ENCODE data around the gene CHAD. TPM values are rescaled to one million over a fixed set of nuclear protein-coding genes. Genes with fewer than 3 reads are reported as not detected.

CHAD gene
- total and polyA plus RNA-seq, 8 donors: 1.7 to 26.2 (median 6.4) TPM

DNA sequence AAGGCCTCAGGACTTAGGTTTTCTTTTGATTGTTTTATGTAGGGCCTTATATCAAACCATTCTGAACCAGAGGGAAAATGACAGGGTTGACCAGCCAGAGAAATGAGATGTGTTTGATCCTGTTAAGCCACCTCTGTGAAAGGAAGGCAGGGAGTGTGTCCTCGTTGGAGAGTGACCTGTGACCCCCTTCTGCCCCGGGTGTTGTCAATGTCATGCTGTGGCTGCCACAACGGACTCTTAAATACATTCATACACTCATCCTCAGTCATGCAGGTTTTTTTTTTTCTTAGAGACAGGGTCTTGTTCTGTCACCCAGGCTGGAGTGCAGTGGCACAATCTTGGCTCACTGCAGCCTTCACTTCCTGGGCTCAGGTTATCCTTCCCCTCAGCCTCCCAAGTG is 45.7 kb upstream of the CHAD start:
- no peak overlapping the region for H3K4me3 ChIP-seq
- intact Hi-C loops (cut with DNase I): no loop called here
- no peak for ATAC-seq
- no peak for FAIRE-seq
- DNase-seq: peak in 1 of 6 donors; percentile 2
- H3K36me3 ChIP-seq: no peaks in the 10 kb centered on the region
- 63 to 64% methylated on average over 3 of the region's 3 CpGs for WGBS, 2 donors
- peaks cover 0 to 20% (median 0%) of the 10 kb centered on the region in 3 donors for H3K4me1 ChIP-seq
- no peaks in the 10 kb centered on the region for H3K9me3 ChIP-seq
- H3K27me3 ChIP-seq: no peaks in the 10 kb centered on the region
- TF ChIP-seq, protein P1, sequence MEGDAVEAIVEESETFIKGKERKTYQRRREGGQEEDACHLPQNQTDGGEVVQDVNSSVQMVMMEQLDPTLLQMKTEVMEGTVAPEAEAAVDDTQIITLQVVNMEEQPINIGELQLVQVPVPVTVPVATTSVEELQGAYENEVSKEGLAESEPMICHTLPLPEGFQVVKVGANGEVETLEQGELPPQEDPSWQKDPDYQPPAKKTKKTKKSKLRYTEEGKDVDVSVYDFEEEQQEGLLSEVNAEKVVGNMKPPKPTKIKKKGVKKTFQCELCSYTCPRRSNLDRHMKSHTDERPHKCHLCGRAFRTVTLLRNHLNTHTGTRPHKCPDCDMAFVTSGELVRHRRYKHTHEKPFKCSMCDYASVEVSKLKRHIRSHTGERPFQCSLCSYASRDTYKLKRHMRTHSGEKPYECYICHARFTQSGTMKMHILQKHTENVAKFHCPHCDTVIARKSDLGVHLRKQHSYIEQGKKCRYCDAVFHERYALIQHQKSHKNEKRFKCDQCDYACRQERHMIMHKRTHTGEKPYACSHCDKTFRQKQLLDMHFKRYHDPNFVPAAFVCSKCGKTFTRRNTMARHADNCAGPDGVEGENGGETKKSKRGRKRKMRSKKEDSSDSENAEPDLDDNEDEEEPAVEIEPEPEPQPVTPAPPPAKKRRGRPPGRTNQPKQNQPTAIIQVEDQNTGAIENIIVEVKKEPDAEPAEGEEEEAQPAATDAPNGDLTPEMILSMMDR (IDR thresholded peaks at IDR 0.05): no peak
- no peak overlapping the region for H3K27ac ChIP-seq

- ATAC-seq: peak in 2 of 4 donors; percentile 32 to 43
- 32 to 33% methylated on average over 4 of the region's 4 CpGs for WGBS, 2 donors
- H3K9me3 ChIP-seq: no peaks in the 10 kb centered on the region
- no peak for FAIRE-seq
- no peaks in the 10 kb centered on the region for H3K36me3 ChIP-seq
- TF ChIP-seq, protein P1 (IDR thresholded peaks at IDR 0.05): no peak
- DNase-seq: no peak
- intact Hi-C loops (cut with DNase I): no loop called here
- H3K4me3 ChIP-seq: no peak overlapping the region
- peaks cover 0 to 12% (median 0%) of the 10 kb centered on the region in 3 donors for H3K4me1 ChIP-seq
- H3K27me3 ChIP-seq: no peaks in the 10 kb centered on the region
- no peak overlapping the region for H3K27ac ChIP-seq
Observed at GRCh38 chr17:50513495-50513894, 44.8 kb upstream of the CHAD start.

DNA sequence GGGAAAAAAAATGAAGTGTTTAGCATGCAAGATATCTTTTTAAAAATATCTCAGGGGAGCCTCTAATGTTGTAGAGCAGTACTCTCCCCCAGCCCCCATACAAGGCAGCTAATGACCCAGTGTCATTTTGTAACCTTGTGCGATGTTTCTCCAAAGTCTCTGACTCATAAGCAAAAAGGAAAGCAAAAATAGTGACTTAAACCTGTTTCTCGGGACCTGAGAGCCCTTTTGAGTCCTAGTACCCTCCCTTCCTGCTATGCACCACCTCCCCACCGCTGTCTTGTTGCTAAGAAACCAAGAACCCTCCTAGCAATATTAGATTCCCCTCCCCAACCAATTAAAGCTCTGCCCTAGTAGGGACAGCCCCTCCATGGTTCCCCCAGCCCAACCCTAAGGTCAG is 42.4 kb upstream of the CHAD start:
- 40 to 49% methylated on average over 3 of the region's 3 CpGs for WGBS, 2 donors
- DNase-seq: no peak
- Histone ChIP-seq H3K9me3 (no peaks in the 10 kb centered on the region), H3K4me1 (peaks cover 0 to 7% (median 4%) of the 10 kb centered on the region in 3 donors), H3K27me3 (no peaks in the 10 kb centered on the region), H3K4me3 (no peak overlapping the region), H3K27ac (no peak overlapping the region), H3K36me3 (no peaks in the 10 kb centered on the region)
- intact Hi-C loops (cut with DNase I): no loop called here
- no peak for FAIRE-seq
- TF ChIP-seq, protein P1 (IDR thresholded peaks at IDR 0.05): no peak
- peak in 2 of 4 donors; percentile 19 to 37 for ATAC-seq

- ATAC-seq (peak in 1 of 4 donors; percentile 23), FAIRE-seq (no peak), DNase-seq (peak in 1 of 6 donors; percentile 35)
- H3K27me3 ChIP-seq: no peaks in the 10 kb centered on the region
- intact Hi-C loops (cut with DNase I): no loop called here
- peaks cover 0 to 6% (median 4%) of the 10 kb centered on the region in 3 donors for H3K4me1 ChIP-seq
- TF ChIP-seq, protein P1 (IDR thresholded peaks at IDR 0.05): no peak
- peak overlapping the region in 3 of 4 donors; percentile 45 to 56 (median 50) for H3K27ac ChIP-seq
- no peaks in the 10 kb centered on the region for H3K9me3 ChIP-seq
- WGBS, 2 donors: 49 to 50% methylated on average over 32 of the region's 32 CpGs
- H3K36me3 ChIP-seq: no peaks in the 10 kb centered on the region
- peak overlapping the region; percentile 49 to 54 (median 52) for H3K4me3 ChIP-seq
Observed at GRCh38 chr17:50508573-50509460, 40.1 kb upstream of the CHAD start.
